T-helper 2 cell (primary cell): ENCODE results near the gene CDCA4.
"Not testable (repeated sequence)": the region's sequence is repeated elsewhere in the genome, so short reads cannot be mapped to it uniquely, and the experiment has no call there.

Experiments
- DNase-seq, 5 experiments: peaks; one replicate each; pipeline versions ENCODE4 v3.0.0 to v3.0.0-alpha.2; 2012 to 2022
- total RNA-seq, 2 donors: gene quantifications; one replicate each; lab custom pipeline; 2026; lab: John Stamatoyannopoulos, UW

Gene CDCA4
- total RNA-seq: 18.0 to 24.3 reads per million in 2 donors

GRCh38 chr14:105020815-105021655 is at the start of gene CDCA4:
CDCA4 (minus strand) TSS chr14:105021083; CDS start chr14:105011929, 9,154 bp downstream.
- DNase-seq: peak; percentile 95 to 98 (median 97)

- peak in 1 of 5 experiments; percentile 75 for DNase-seq
Measured at GRCh38 chr14:105069871-105070759, 49.2 kb upstream of the CDCA4 start.

GRCh38 chr14:105069522-105069870 is 48.6 kb upstream of the CDCA4 start:
- no peak for DNase-seq

GRCh38 chr14:105068818-105069217 is 47.9 kb upstream of the CDCA4 start:
- no peak for DNase-seq

GRCh38 chr14:105067969-105068301 is 47.1 kb upstream of the CDCA4 start:
- peak in 1 of 5 experiments; percentile 7 for DNase-seq

GRCh38 chr14:105067140-105067968 is 46.5 kb upstream of the CDCA4 start:
- peak in 4 of 5 experiments; percentile 39 to 69 (median 57) for DNase-seq

- DNase-seq: no peak
Measured at GRCh38 chr14:105066240-105067071, 45.6 kb upstream of the CDCA4 start.

- DNase-seq: peak; percentile 61 to 99 (median 87)
Measured at GRCh38 chr14:105065280-105066228, 44.7 kb upstream of the CDCA4 start, which contains the start of gene GPR132. GPR132 (minus strand) TSS chr14:105065430; CDS start chr14:105055420, 10,010 bp downstream.

GRCh38 chr14:105064721-105065143 is 43.8 kb upstream of the CDCA4 start:
- peak in 1 of 5 experiments; percentile 83 for DNase-seq

GRCh38 chr14:105064001-105064400 is 43.1 kb upstream of the CDCA4 start:
- DNase-seq: no peak

GRCh38 chr14:105063506-105063905 is 42.6 kb upstream of the CDCA4 start:
- DNase-seq: not testable (repeated sequence)

GRCh38 chr14:105063056-105063455 is 42.2 kb upstream of the CDCA4 start:
- DNase-seq: no peak

GRCh38 chr14:105062048-105062433 is 41.2 kb upstream of the CDCA4 start:
- no peak for DNase-seq

- peak in 3 of 5 experiments; percentile 44 to 63 (median 51) for DNase-seq
Measured at GRCh38 chr14:105061428-105062047, 40.7 kb upstream of the CDCA4 start.

- DNase-seq: peak in 1 of 5 experiments; percentile 78
Measured at GRCh38 chr14:105060751-105061427, 40.0 kb upstream of the CDCA4 start.

- no peak for DNase-seq
Measured at GRCh38 chr14:105059925-105060565, 39.2 kb upstream of the CDCA4 start.

- DNase-seq: peak in 3 of 5 experiments; percentile 58 to 82 (median 68)
Measured at GRCh38 chr14:105059035-105059924, 38.4 kb upstream of the CDCA4 start.
